Panc1 (cell line): ENCODE data around the gene SHF.

ENCODE experiments used
- TF ChIP-seq, protein P1 (sequence below): fragments of 450-650 bp; IDR thresholded peaks from 2 replicates; pipeline ENCODE4 v1.5.1; 2017; ENCODE audit warnings: mild to moderate bottlenecking
- TF ChIP-seq, protein P2 (sequence below), 2 experiments: IDR thresholded peaks; 2 replicates each; pipeline ENCODE4 v1.6.1; 2011 to 2012; ENCODE audit warnings: low read depth in 2 of 2, control low read depth in 1 of 2, low read length in 1 of 2, mild to moderate bottlenecking in 1 of 2, moderate library complexity in 1 of 2; ENCODE audit not compliant: insufficient read depth in 1 of 2

DNA sequence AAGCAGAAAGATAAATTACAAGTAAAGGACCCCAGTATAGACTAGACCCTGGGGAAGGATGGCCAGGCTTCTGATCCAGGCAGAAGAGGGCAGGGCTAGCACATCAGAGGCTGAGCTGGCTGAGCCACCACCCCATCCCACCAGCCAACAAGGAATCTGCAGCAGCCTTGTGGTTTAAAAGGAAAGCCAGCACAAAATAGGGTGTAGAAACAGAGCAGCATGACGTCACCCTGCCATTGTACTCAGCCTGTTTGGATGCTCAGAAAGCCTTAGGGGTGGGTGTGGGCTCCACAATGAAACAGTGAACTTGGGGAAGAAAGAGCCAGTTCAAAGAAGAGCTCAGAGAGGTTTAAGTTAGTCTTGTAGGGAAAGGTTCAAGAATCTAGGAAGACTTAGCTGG lies 29.8 kb downstream of the SHF start:
- TF ChIP-seq, protein P1, sequence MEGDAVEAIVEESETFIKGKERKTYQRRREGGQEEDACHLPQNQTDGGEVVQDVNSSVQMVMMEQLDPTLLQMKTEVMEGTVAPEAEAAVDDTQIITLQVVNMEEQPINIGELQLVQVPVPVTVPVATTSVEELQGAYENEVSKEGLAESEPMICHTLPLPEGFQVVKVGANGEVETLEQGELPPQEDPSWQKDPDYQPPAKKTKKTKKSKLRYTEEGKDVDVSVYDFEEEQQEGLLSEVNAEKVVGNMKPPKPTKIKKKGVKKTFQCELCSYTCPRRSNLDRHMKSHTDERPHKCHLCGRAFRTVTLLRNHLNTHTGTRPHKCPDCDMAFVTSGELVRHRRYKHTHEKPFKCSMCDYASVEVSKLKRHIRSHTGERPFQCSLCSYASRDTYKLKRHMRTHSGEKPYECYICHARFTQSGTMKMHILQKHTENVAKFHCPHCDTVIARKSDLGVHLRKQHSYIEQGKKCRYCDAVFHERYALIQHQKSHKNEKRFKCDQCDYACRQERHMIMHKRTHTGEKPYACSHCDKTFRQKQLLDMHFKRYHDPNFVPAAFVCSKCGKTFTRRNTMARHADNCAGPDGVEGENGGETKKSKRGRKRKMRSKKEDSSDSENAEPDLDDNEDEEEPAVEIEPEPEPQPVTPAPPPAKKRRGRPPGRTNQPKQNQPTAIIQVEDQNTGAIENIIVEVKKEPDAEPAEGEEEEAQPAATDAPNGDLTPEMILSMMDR = no peak
- TF ChIP-seq, protein P2, sequence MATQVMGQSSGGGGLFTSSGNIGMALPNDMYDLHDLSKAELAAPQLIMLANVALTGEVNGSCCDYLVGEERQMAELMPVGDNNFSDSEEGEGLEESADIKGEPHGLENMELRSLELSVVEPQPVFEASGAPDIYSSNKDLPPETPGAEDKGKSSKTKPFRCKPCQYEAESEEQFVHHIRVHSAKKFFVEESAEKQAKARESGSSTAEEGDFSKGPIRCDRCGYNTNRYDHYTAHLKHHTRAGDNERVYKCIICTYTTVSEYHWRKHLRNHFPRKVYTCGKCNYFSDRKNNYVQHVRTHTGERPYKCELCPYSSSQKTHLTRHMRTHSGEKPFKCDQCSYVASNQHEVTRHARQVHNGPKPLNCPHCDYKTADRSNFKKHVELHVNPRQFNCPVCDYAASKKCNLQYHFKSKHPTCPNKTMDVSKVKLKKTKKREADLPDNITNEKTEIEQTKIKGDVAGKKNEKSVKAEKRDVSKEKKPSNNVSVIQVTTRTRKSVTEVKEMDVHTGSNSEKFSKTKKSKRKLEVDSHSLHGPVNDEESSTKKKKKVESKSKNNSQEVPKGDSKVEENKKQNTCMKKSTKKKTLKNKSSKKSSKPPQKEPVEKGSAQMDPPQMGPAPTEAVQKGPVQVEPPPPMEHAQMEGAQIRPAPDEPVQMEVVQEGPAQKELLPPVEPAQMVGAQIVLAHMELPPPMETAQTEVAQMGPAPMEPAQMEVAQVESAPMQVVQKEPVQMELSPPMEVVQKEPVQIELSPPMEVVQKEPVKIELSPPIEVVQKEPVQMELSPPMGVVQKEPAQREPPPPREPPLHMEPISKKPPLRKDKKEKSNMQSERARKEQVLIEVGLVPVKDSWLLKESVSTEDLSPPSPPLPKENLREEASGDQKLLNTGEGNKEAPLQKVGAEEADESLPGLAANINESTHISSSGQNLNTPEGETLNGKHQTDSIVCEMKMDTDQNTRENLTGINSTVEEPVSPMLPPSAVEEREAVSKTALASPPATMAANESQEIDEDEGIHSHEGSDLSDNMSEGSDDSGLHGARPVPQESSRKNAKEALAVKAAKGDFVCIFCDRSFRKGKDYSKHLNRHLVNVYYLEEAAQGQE (IDR thresholded peaks at IDR 0.05; ENCODE audit: insufficient read depth in 1 of 2, low read depth in 2 of 2, low read length in 1 of 2) = no peak
